Mucosa of gallbladder (tissue), 1 donor: ENCODE results near the gene CDKN2AIP. TPM values are rescaled to one million over a fixed set of nuclear protein-coding genes. Genes with fewer than 3 reads are reported as not detected.

Source experiments
- DNase-seq: peaks from one replicate; pipeline ENCODE4 v3.0.0-alpha.2; 2020; ENCODE audit warnings: low spot score
- total RNA-seq: library from RNA; stranded (reverse); gene quantifications from one replicate; pipeline ENCODE4 v1.2.1, GENCODE V29; 2021
- donor health status: DM: no; HTN: no; CAD: no.

CDKN2AIP gene, protein sequence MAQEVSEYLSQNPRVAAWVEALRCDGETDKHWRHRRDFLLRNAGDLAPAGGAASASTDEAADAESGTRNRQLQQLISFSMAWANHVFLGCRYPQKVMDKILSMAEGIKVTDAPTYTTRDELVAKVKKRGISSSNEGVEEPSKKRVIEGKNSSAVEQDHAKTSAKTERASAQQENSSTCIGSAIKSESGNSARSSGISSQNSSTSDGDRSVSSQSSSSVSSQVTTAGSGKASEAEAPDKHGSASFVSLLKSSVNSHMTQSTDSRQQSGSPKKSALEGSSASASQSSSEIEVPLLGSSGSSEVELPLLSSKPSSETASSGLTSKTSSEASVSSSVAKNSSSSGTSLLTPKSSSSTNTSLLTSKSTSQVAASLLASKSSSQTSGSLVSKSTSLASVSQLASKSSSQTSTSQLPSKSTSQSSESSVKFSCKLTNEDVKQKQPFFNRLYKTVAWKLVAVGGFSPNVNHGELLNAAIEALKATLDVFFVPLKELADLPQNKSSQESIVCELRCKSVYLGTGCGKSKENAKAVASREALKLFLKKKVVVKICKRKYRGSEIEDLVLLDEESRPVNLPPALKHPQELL
- 19.1 TPM for total RNA-seq

DNA sequence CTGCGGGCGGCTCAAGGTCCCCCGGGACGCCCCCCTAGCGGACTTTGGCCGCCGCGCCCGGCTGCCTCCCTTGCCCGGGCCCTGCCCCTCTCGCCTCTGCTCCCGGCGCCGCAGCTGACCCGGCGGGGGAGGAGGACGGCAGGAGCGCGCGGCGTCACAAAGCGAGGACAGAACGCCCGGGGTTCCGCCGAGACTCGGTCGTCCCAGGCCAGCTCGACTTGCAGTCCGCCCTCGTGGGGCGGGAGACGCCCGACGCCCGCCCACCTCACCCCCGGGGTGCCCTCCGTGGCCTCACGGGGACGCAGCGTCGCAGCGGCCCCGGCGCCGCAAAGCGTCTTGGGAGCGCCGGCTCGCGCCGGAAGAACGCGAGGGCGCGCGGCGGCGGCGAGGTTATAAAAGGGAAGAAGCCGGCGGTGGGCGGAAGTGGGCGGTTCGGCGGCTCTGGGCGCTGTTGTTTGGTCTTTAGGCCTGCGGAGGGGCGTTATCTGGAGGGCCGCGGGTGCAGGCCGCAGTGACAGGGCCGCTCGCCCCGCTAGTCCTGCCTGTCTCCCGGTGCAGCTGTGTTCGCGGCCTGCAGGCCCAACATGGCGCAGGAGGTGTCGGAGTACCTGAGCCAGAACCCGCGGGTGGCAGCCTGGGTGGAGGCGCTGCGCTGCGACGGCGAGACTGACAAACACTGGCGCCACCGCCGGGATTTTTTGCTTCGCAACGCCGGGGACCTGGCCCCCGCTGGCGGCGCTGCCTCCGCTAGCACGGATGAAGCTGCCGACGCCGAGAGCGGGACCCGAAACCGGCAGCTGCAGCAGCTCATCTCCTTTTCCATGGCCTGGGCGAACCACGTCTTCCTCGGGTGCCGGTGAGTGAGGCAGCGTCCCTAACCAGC, at the start of gene CDKN2AIP:
TSS of gene CDKN2AIP (plus strand) at position 423 of the 883 bp plus-strand sequence. CDS start at position 585, 162 bp downstream.
- DNase-seq, result peak; percentile 94

GRCh38 chr4:183395395-183395794, 49.0 kb upstream of the CDKN2AIP start:
- no peak for DNase-seq

DNA sequence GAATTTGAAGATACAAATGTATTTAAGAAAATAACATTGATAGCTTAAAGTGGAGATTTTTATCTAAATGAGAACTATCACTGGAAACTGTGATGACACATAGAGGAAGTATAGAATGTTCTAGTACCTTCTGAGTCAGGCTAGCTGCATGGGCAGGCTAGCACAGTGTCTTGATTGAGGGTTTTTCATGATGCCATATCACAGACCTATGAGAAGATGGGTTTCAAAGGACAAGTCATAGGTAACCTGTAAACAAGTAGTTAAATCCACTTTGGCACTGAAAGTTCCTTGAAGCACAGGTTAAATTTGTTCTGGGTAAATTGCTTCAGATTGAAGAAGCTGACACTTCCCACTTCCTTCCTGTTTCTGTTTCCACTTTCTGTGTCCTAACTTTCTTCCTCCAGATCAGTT, 48.2 kb upstream of the CDKN2AIP start:
- no peak for DNase-seq

DNA sequence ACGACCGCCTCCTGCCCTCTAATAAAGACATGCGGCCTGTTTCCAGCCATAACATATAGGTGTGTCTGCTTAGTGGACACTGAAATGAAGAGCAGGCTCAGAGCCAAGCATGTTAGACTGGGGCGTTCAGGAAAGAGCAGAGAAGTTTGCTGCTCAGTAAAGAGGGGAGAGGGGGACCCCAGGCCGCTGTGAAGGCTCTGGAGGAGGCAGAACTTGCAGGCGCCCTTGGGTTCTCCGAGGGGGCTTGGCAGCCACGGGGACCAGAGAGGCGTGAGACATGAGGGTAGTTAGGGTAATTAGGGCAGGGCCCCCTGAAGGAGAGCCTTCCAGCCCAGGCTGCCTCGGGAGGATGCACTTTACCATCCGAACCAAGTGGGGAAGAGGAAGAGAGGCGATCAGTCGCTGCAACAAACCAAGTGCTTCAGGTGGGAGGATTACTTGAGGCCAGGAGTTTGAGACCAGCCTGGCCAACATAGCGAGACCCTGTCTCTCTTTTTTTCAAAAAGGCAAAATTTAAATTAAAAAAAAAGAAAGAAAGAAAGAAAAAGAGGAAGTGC, 46.6 kb upstream of the CDKN2AIP start:
- DNase-seq, result no peak

DNA sequence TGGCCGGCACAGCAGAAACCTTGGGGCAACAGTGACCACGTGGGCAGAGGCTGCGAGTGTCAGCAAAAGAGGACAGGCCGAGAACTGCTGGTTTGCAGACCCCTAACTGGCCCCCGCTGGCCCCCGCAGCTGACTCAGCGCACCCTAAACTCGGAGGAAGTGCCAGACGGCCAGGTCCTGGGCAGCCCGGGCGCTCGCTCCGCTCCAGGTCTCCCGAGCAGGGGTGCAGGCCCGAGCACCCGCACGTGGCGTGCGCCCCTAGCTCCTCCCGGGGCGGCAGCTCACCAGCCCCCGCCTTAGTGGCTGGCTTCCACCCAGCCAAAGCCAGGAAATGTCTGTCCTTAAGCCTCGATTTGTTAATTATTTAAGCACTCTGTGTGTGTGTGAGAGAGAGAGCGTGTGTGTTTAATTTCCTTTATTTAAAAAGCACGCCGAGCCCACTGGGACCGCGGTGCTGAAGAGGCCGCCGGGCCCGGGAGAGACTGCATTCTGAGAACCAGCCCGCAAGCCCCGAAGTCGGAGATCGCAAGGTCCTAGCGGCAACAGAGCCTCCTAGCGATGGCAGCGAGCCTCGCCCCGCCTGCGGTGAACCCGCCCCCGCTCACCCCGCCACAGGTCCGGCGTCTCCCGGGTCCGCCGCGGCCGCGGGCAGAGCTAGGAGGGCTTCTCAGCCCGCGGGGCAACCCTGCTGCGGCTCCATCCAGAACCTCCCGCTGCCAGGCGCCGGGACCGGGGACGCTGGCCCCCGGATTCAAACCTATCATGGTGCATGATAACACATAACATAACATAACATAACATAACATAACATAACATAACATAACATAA, 45.9 kb upstream of the CDKN2AIP start:
- peak; percentile 68 for DNase-seq

DNA sequence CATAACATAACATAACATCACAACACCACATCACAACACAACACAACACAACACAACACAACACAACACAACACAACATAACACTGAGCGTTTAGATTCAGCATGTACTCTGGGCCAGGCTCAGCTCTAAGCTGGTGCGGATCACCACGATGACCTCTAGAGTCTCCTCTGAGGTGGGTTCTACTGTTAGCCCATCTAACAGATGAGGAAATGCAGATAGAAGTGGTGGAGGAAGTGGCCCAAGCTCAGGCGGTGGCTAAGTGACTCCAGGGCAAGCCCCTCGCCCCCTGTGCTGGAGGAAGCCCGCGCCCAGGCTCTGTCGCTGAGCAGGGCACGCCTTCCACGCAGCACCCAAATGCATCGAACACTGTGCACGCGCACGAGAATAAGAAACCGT, 45.3 kb upstream of the CDKN2AIP start:
- DNase-seq, result no peak

GRCh38 chr4:183399616-183400015, 44.8 kb upstream of the CDKN2AIP start:
- DNase-seq, result no peak

DNA sequence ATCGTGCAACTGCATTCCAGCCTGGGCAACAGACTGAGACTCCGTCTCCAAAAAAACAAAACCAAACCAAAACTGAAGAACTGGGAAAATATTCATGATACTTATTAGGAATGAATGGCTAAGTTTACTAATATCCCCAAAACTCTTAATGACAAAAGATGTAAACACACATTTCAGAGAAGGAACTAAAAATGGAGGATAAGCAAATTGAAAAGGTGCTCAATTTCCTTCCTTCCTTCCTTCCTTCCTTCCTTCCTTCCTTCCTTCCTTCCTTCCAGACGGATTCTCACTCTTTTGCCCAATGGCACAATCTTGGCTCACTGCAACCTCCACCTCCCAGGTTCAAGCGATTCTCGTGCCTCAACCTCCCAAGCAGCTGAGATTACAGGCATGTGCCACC, 44.4 kb upstream of the CDKN2AIP start:
- no peak for DNase-seq

DNA sequence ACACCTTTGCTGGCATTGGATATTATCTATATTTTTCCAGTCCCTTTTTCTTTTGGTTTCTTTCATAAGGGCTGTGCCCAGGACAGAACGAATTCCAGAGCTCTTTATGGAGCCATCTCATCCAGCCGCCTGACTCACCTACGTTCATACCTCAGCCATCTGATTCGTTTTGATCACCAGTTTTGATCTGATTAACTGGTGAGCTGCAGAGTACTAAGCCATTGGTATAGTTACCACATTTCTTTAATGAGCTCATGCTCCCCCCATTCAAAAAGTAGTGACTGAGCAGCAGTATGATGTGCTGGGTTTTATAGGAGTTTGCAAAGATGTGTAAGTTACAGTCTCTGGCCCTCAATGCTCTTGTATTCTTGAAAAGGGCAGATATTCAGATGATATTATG, 43.0 kb upstream of the CDKN2AIP start:
- DNase-seq, result no peak

DNA sequence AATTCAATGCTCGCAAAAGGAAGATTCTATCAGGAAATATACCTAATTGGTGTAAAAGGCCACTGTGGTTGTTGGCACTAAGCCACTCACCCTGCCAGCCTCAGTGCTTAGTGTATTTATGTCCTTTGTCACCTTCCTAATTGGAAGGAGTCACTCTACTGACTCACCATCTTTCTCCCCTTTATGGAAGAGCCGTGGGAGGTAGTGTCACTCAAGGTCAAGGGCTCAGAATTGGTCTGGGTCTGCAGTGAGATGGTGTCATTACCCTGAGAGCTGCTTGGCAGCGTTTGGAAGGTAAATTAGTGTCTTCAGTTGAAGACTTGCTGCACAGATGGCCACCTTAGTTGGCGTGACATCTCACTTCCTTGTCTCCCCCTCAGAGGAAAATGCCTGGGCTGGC, 41.7 kb upstream of the CDKN2AIP start:
- peak; percentile 17 for DNase-seq

DNA sequence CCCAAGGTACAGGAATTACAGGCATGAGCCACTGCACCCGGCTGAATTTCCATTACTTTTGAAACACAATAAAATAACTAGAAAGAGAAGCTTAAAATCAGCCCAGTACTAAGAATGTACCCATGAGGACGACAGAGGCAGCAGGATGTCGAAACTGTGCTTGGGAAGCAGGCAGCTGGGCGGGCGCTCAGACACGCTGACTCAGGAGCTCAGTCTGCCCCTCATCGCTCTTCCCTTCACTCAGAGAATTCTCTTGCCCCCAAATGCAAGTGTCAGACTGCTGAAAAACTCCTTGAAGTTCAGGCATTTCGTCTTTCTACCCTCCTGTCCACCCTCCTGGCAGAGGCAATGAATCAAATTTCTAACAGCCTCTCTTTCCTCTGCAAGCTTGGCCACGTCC, 41.0 kb upstream of the CDKN2AIP start:
- no peak for DNase-seq

GRCh38 chr4:183403961-183404360, 40.5 kb upstream of the CDKN2AIP start:
- DNase-seq, result no peak

DNA sequence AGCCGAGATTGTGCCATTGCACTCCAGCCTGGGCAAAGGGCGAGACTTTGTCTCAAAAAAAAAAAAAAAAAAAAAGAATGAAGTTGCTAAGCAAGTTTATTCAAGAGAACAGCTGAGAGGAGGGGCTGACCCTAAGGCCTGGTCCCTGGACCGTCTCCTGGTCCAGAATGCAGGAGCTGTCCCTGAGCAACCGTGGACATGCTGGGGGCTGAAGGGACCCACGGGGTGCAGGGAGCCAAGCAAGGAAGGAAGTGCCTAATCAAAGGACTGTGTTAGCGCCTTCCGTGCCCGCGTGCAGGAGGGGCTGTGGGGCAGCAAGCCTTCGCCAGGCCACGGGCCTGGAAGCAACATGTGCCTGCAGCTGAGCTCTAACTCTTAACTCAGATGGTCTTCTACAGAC, 39.1 kb upstream of the CDKN2AIP start:
- peak; percentile 36 for DNase-seq

GRCh38 chr4:183407128-183407585, 37.3 kb upstream of the CDKN2AIP start:
- DNase-seq, result peak; percentile 85

GRCh38 chr4:183407635-183408464, 36.6 kb upstream of the CDKN2AIP start:
- no peak for DNase-seq

GRCh38 chr4:183408796-183409195, 35.6 kb upstream of the CDKN2AIP start:
- peak; percentile 61 for DNase-seq

GRCh38 chr4:183409483-183409882, 35.0 kb upstream of the CDKN2AIP start:
- DNase-seq, result no peak

- no peak for DNase-seq
Measured at GRCh38 chr4:183409934-183410333, 34.5 kb upstream of the CDKN2AIP start.

DNA sequence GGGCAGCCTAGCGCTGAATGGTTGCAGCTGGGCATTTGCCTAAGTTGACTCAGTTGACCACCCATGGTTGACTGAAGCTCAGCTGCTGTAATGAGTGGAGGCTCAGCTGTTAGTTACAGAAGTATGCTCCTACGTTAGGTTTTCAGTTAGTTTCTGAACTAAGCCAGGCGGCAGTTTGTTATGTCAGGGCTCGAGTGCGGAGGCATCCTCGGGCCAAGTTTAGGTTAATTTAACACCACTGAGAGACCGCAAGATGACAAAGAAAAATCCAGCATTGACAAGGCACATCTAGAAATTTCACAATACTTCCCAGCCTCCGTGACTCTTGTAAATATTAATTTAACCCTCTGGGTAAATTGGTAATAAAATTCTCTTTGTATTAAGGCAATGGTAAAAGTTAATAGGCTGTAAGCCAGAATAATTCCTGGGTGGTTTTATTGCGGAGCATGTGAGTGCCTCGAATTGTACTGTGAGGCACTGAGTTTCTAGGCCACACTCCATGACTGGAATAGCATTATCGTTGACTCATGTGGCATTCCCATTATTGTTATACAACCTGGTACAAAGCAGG, 33.1 kb upstream of the CDKN2AIP start:
- DNase-seq, result no peak

- DNase-seq, result no peak
Measured at GRCh38 chr4:183412821-183413220, 31.6 kb upstream of the CDKN2AIP start.
